HG02798 (cell line): ENCODE data around the gene DTNA.
A peak's percentile ranks its signal among the peaks of the same experiment; 100 is the strongest.
"Not testable (repeated sequence)": the region's sequence is repeated elsewhere in the genome, so short reads cannot be mapped to it uniquely, and the experiment has no call there.

Experiments
- ATAC-seq: cut with Tn5 transposase; IDR thresholded peaks from one replicate; pipeline ENCODE4 v1.9.1; 2021; ENCODE audit warnings: mild to moderate bottlenecking; ENCODE audit not compliant: unreplicated experiment, poor library complexity

DTNA gene

GRCh38 chr18:34720220-34720619, 10.1 kb downstream of the DTNA start:
- ATAC-seq: no peak

DNA sequence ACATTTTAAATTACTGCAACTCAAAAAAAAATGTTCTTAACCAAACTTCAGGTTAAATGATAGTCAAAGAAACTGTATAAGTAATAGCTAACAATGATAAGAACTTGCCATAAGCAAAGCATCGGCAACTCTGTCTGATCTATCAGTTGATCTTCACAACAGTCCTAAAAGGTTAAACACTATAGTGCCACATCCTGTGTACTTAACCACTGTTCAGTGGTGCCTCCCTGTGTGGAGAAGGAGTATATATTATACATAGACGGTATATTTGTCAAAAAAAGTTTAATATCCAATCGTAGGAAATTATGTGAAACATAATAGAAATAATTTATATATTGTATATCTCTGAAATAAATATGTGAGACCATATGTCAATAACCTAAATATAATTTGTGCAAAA, 13.0 kb downstream of the DTNA start:
- no peak for ATAC-seq

DNA sequence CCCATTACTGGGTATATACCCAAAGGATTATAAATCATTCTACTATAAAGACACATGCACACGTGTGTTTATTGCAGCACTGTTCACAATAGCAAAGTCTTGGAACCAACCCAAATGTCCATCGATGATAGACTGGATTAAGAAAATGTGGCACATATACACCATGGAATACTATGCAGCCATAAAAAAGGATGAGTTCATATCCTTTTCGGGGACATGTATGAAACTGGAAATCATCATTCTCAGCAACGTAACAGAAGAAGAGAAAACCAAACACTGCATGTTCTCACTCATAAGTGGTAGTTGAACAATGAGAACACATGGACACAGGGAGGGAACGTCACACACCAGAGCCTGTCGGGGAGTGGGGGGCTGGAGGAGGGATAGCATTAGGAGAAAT, 15.6 kb downstream of the DTNA start:
- not testable (repeated sequence) for ATAC-seq

- ATAC-seq: no peak
Observed at GRCh38 chr18:34726286-34727004, 16.3 kb downstream of the DTNA start.

DNA sequence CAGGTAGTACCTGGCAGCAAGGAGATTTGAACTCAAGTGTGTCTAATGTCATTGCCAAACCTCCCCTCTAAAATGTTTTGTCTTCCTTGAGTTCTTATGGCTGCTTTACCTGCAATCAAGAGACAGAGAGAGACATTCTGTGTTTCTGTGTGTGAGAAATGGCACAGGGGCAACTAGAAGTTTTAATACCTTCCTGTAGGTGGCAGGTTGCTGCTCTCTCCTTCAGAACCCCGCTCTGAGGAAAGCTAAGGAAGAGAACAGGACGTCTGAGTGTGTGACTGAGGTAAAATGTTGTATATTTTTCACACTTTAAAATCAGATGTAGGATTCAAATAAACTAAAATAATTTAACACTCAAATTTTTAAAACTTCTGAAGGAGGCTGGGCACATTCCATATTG, 19.2 kb downstream of the DTNA start:
- peak; percentile 72 for ATAC-seq

DNA sequence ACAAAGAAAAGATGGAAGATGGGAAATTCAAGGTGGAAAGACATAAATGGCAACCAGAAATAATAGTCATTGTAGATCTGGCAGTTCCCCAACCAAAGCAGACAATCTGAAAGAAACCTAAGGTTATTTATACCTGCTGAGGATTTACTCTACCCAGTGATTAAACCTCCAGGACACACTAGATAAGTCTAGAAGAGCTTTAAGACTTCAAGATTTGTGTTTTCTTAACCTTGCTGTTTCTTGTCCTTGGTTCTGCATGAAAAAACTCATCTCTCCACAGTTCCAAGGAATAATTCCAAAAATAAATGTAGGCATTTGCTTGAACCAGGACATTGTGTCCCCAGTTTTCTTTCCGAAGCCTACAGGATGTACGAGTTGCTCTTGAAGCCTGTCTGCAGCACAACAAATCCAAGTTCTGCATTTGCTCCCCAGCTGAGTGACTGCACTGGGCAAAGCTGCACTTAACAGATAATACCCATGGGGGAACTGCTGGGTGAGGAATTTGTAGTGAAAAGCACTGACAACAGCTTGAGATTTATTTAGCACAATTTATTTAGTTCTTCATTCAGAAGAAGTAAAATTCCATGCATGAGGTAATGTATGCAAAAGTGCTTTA, 19.8 kb downstream of the DTNA start:
- ATAC-seq: no peak

DNA sequence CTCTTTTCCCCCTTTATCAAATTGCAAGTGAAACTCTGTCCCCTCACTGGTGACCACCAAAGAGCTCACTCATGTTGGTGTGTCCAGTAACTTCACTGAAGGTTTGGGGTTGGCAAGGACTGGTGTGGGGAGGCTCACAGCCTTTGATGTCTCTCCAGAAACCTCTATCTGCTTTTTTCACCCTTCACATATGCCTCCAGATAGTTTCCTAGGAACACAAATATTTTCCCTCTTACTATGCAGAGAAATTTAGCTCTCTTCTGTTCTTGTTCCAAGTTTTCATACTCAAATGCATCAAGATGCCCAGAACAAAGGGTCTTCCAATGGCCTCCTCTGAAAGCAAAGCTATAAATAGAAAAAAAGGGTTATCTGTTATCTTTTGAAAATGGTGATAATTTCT, 20.7 kb downstream of the DTNA start:
- ATAC-seq: no peak

GRCh38 chr18:34734056-34734455, 24.0 kb downstream of the DTNA start:
- no peak for ATAC-seq

DNA sequence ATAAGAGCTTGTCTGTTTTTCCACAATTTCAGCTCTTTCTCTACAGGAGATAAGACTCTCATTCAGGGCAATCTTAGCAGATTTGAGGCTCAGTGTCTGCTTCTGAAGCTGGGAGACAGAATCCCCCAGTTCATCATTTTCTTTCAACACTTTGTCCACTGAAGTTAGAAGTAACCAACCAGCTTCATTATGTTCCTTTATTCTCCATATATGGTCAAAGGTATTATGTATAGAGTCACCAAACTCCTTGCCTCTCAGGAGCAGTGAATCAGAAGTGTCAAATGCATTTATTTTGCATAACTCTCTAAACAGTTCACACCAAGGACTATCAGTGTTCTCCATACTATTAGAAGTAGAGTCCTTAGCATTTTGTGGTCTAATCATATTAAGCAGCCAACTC, 24.4 kb downstream of the DTNA start:
- not testable (repeated sequence) for ATAC-seq

- no peak for ATAC-seq
Observed at GRCh38 chr18:34738175-34738894, 28.2 kb downstream of the DTNA start.

- no peak for ATAC-seq
Observed at GRCh38 chr18:34740101-34740500, 30.0 kb downstream of the DTNA start.

DNA sequence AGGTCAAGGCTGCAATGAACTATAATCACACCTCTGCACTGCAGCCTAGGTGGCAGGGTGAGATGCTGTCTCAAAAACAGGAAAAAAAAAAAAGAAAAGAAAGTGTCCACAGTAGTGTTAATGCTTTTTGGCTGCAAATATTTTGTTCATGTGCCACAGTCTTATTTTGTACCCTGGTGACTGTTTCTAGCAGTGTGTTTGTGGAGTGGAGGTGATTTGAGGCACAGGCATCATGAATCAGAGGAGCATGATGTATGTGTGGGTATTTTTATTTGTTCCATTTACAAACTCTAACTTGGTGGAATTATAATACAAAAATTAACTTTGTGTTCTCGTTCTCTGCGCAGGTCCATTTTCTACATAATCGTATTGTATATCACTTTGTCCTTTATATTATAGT, 30.6 kb downstream of the DTNA start:
- ATAC-seq: no peak

DNA sequence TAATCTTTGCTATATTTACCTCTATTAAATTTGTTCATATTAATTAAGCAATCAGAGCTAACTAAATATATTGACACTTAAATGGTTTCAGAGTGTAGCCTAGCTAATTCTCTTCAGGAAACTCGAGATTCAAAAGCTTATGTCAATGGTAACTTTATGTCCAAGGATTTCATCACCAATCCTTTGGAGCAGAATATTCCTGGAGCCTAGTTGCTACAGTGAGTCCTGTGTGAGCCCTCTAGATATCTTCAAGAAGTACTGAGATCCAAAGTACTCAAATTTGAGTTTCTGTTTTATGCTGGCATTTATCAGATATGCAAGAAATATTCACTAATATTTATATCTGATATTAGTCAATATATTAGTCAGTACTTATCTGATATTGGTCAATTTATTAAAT, 31.3 kb downstream of the DTNA start:
- no peak for ATAC-seq

- ATAC-seq: no peak
Observed at GRCh38 chr18:34742891-34743341, 32.8 kb downstream of the DTNA start.

- no peak for ATAC-seq
Observed at GRCh38 chr18:34744569-34744968, 34.5 kb downstream of the DTNA start.

DNA sequence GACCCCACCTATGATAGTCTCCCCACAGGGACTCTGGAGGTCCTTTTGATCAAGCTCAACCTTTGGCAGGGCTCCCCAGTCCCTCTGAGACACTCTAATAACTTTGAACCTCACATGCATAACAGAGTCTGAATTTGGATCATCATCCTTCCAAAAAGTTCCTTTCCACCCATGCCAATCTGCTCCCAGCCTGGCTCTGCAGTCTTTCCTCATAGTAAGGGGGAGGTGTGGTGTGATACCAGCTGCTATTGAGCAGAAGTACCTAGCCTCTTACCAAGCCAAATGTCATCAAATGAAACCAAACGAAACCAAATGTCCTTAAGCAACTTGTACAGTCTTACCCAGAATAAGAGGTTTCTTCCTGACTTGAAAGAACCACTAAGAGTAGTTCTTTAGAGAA, 36.5 kb downstream of the DTNA start:
- ATAC-seq: no peak

DNA sequence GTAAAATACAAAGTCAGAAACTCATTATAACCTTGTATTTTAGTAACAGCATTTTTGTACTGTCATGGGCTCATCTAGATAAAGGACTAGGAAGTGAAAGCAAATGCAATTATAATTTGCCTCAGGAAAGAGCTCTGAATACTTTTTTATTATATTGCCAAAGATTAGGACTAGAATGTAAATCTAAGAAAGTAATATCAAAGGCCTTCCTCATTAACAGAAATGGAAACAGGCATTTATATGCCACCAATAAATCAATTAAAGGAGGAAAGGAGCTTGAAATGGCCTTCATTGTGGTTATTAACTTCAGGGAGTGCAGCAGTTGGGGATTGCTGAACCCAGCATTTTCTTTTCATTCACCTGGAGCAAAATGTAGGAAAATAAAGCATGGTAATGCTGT, 39.6 kb downstream of the DTNA start:
- ATAC-seq: no peak

DNA sequence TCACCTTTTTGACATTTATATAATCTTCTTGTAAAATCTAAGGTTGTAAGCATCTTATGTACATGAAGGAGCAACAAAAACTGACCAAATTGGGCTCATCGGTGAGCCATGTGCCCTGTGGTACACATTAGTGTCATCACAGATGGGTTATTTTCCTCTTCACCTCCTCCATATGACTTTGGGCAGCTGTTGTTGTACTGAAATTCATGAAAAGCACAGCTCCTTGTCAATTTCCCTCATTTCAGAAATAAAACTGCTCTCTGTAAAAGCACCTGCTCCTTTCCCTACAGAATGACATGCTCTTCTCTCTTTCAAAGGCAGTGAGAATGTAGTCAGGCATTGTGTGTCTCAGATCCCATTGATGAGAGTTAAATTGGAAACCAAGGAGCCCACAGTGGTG, 42.0 kb downstream of the DTNA start:
- no peak for ATAC-seq

DNA sequence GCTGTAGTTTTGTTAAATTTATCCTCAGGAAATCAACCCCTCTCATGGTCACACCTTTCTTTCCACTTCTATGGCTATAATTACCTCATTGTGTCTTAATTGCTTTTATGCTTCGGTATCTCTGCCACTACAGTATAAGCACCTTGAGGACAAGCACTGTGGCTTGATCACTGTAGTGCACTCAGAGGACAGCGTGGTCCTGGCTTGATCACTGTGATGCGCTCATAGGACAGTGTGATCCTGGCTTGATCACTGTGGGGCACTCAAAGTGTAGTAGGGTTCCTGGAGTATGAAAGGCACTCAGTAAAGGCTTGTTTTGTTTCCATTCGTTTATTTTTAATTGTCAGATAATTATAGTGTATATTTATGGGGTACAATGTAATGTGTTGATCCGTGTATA, 44.2 kb downstream of the DTNA start:
- no peak for ATAC-seq

DNA sequence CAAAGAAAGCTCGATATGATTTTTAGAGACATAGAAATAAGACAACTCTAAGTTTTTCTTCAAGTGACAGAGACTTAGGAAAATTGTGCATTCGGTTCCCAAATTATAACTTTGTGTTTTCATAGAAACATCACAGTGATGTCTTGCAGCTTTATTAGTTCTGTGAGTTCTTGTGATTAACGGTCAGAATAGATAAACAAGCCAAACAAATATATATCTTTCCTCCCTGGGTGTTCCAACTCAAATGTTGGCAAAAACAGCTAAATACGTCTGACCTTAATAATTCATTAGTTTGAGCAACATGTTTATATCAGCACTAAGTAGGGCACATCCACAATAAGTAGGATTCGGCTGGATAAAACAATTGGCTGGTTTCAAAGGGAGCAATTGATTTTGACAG, 47.6 kb downstream of the DTNA start:
- ATAC-seq: no peak

DNA sequence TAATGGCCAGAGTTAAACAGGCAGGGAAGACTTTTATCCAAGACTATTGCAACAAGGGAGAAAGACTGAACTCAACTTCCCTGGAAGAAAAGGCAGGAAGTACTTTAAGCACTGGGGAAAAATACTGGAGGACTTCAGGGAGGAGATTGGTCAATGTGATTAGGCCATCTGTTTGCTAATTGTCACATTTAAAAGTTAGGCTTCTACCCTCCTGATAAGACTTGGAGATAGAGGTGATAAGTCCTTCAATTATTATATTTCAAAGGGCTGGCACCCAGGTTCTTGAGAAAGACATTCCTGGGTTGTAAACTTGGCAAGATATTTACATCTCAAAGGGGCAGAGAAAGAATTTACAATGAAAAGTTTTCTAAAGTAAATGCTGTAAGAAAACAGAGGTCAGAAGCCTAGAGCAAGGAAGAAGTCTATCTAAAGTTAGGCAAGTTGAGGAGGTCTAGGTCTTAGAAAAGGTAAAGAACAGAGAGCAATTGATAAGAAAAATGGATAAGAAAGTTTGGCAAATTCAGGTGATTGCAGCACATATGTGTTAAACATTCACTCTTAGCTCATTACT, 48.4 kb downstream of the DTNA start:
- ATAC-seq: no peak
